NCI-H187 (cell line): Measurements from ENCODE around the gene TPRN.
A peak's percentile ranks its signal among the peaks of the same experiment; 100 is the strongest.

Experiments used
- DNase-seq, 2 experiments: peaks; one replicate each; lab custom pipeline; 2025; lab: John Stamatoyannopoulos, UW

Gene TPRN

GRCh38 chr9:137212520-137212919 is 12.0 kb upstream of the TPRN start:
- DNase-seq = no peak

- DNase-seq = no peak
Measured at GRCh38 chr9:137211532-137211931, 11.0 kb upstream of the TPRN start.

GRCh38 chr9:137206602-137207001 is 6.1 kb upstream of the TPRN start:
- no peak for DNase-seq

- DNase-seq = peak; percentile 30
Measured at GRCh38 chr9:137205126-137206069, 4.9 kb upstream of the TPRN start, which contains the start of the genes NDOR1 and TMEM203. Gene NDOR1 (plus strand): TSS chr9:137205700. CDS start chr9:137205778, 78 bp downstream. Gene TMEM203 (minus strand): TSS chr9:137205648. CDS start chr9:137205414, 234 bp downstream.

GRCh38 chr9:137204731-137205125 is 4.2 kb upstream of the TPRN start:
- DNase-seq = no peak

- DNase-seq = no peak
Measured at GRCh38 chr9:137202966-137203365, 2.4 kb upstream of the TPRN start.

- no peak for DNase-seq
Measured at GRCh38 chr9:137201205-137201868, 796 bp upstream of the TPRN start.

- no peak for DNase-seq
Measured at GRCh38 chr9:137199411-137200121, 975 bp downstream of the TPRN start.

- no peak for DNase-seq
Measured at GRCh38 chr9:137198902-137199283, 1.6 kb downstream of the TPRN start.

GRCh38 chr9:137198051-137198901 is 2.3 kb downstream of the TPRN start:
- no peak for DNase-seq

GRCh38 chr9:137195525-137196220 is 4.9 kb downstream of the TPRN start:
- DNase-seq = peak; percentile 28 to 81

GRCh38 chr9:137194909-137195308 is 5.6 kb downstream of the TPRN start:
- no peak for DNase-seq

- DNase-seq = no peak
Measured at GRCh38 chr9:137194388-137194787, 6.2 kb downstream of the TPRN start.

GRCh38 chr9:137193771-137194170 is 6.8 kb downstream of the TPRN start:
- DNase-seq = no peak

GRCh38 chr9:137192859-137193258 is 7.7 kb downstream of the TPRN start:
- DNase-seq = no peak

- no peak for DNase-seq
Measured at GRCh38 chr9:137192448-137192780, 8.1 kb downstream of the TPRN start.

GRCh38 chr9:137191691-137192447 is 8.7 kb downstream of the TPRN start:
- no peak for DNase-seq

- no peak for DNase-seq
Measured at GRCh38 chr9:137191245-137191644, 9.3 kb downstream of the TPRN start.

- no peak for DNase-seq
Measured at GRCh38 chr9:137190315-137190856, 10.2 kb downstream of the TPRN start.
